ENCODE measurements around the gene ADAMTS4.

The ADAMTS4 gene

DNA sequence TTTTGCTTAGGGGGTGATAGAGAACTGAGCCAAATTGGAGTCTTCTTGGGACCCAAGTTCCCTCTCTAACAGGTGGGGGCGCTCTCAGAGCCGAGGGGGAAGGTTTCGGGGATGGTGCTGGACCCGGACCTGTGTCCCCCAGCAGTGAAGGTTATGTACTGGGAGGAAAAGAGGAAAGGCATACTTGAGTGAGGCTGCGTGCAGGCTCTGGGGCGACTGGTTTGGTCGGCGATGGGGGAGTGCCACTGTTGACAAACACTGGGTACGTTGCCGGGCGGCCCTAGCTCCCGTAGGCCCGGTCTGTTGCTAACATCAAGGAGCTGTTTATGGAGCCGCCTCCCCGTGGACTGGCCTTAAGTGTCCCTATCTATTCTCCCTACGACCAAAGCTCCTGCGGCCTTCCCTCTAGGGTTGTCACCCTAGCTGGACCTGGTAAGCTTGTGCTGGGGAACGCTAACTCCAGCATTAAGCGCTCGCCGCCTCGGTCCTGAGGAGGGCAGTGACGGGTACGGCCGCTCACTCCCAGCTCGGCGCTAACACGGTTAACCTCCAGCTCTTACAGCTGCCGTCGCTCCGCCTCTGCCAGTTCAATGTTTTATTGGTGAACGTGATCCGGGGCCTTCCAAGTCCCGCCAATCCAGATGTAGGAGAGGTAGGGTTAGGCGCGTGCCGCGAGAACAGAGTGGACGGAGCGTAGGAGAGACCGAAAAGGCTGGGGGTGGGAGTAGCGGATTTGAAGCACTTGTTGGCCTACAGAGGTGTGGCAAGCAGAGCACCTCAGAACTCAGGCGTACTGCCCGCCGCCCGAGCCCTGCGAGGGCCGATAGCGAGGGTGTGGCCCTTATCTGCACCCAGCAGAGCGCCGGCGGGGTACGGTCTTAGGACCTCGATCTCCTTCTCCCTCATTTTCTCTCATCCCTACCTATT is 32.8 kb downstream of the ADAMTS4 start, which contains the start of gene PPOX:
Gene PPOX, plus strand, starts transcription at position 685 of the 927 bp plus-strand sequence. CDS start 422 bp downstream, outside the sequence.
- Histone ChIP-seq H3K4me1 (ENCODE audit: control insufficient read depth in 5 of 5, insufficient read depth in 5 of 5, low read length in 5 of 5) (peaks cover 5 to 41% (median 23%) of the 10 kb centered on the region in 5 donors), H3K36me3 (ENCODE audit: control insufficient read depth in 5 of 5, insufficient read depth in 5 of 5, low read length in 5 of 5) (peaks cover 0 to 67% (median 48%) of the 10 kb centered on the region in 5 donors), H3K9me3 (ENCODE audit: control insufficient read depth in 5 of 5, low read length in 5 of 5) (no peaks in the 10 kb centered on the region)

DNA sequence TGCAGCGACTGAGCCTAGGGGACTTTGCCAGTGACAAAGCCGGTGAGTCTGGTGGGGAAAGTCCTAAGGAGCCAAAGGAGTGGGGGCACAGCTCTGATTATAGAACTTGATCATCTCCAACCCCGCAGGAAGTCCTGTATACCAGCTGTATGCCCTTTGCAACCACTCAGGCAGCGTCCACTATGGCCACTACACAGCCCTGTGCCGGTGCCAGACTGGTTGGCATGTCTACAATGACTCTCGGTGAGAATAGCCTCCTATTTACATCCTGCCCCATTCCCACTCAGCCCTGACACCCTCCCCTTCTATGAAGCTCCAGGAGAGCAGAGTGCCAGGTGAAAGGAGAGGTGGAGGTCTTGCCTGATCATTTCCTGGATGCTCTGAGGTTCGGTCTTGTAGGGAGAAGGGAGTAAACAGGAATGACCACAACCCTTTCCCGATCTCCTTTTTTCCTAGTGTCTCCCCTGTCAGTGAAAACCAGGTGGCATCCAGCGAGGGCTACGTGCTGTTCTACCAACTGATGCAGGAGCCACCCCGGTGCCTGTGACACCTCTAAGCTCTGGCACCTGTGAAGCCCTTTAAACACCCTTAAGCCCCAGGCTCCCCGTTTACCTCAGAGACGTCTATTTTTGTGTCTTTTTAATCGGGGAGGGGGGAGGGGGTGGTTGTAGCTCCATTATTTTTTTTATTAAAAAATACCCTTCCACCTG is 33.8 kb downstream of the ADAMTS4 start:
- Histone ChIP-seq H3K9me3 (ENCODE audit: control insufficient read depth in 5 of 5, low read length in 5 of 5) (no peaks in the 10 kb centered on the region), H3K36me3 (ENCODE audit: control insufficient read depth in 5 of 5, insufficient read depth in 5 of 5, low read length in 5 of 5) (peaks cover 0 to 62% (median 41%) of the 10 kb centered on the region in 5 donors), H3K27ac (ENCODE audit: low read depth, low read length) (peak overlapping the region; percentile 85), H3K4me3 (ENCODE audit: low read depth in 1 of 5, low read length in 5 of 5) (peak overlapping the region; percentile 84 to 96 (median 93)), H3K9ac (ENCODE audit: low read length in 5 of 5) (peak overlapping the region in 4 of 5 donors; percentile 71 to 91 (median 83)), H3K4me1 (ENCODE audit: control insufficient read depth in 5 of 5, insufficient read depth in 5 of 5, low read length in 5 of 5) (peaks cover 5 to 51% (median 31%) of the 10 kb centered on the region in 5 donors), H3K27me3 (ENCODE audit: control insufficient read depth in 5 of 5, insufficient read depth in 4 of 5, low read length in 5 of 5) (no peaks in the 10 kb centered on the region)

More for the DNA sequence above, 32.8 kb downstream of the ADAMTS4 start, which contains the start of gene PPOX:
- Histone ChIP-seq H3K9ac (ENCODE audit: low read length in 5 of 5) (peak within 1 kb of the TSS; percentile 71 to 91 (median 85)), H3K4me3 (ENCODE audit: low read depth in 1 of 5, low read length in 5 of 5) (peak within 1 kb of the TSS; percentile 84 to 96 (median 93)), H3K27ac (ENCODE audit: low read depth, low read length) (peak within 1 kb of the TSS; percentile 85), H3K27me3 (ENCODE audit: control insufficient read depth in 5 of 5, insufficient read depth in 4 of 5, low read length in 5 of 5) (no peaks in the 10 kb centered on the region)

DNA sequence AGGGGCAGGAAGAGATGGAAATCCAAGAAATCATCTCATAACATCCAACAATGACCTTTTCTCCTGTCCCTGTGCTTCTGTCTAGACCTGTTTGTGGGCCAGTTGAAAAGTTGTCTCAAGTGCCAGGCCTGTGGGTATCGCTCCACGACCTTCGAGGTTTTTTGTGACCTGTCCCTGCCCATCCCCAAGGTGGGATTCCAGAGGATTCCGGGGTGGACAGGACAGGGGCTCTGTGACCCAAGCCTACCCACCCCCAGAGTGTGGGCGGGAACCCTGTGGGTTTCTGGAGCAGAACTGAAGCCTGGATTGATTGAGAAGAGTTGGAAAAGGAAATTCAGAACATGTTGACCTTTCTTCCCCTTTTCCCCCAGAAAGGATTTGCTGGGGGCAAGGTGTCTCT is 35.1 kb downstream of the ADAMTS4 start:
- Histone ChIP-seq H3K27me3 (ENCODE audit: control insufficient read depth in 5 of 5, insufficient read depth in 4 of 5, low read length in 5 of 5) (no peaks in the 10 kb centered on the region), H3K27ac (ENCODE audit: low read depth, low read length) (no peak overlapping the region), H3K9me3 (ENCODE audit: control insufficient read depth in 5 of 5, low read length in 5 of 5) (no peaks in the 10 kb centered on the region), H3K9ac (ENCODE audit: low read length in 5 of 5) (no peak overlapping the region), H3K36me3 (ENCODE audit: control insufficient read depth in 5 of 5, insufficient read depth in 5 of 5, low read length in 5 of 5) (peaks cover 0 to 50% (median 30%) of the 10 kb centered on the region in 5 donors), H3K4me3 (ENCODE audit: low read depth in 1 of 5, low read length in 5 of 5) (no peak overlapping the region), H3K4me1 (ENCODE audit: control insufficient read depth in 5 of 5, insufficient read depth in 5 of 5, low read length in 5 of 5) (peaks cover 8 to 60% (median 40%) of the 10 kb centered on the region in 5 donors)

DNA sequence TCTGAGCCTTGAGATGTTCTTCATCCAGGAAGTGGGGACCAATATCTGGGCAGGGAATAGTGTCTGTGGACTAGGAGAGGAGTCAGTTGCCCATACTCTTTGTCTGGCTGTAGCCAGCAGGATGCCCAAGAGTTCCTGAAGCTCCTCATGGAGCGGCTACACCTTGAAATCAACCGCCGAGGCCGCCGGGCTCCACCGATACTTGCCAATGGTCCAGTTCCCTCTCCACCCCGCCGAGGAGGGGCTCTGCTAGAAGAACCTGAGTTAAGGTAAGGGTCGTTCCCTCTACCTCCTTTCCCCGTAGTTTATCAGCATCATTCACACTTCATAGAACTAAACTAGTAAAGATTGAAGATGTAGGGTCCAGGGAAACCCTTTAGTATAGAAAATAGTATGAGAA is 36.0 kb downstream of the ADAMTS4 start:
- H3K27ac ChIP-seq (ENCODE audit: low read depth, low read length) = no peak overlapping the region
- H3K36me3 ChIP-seq (ENCODE audit: control insufficient read depth in 5 of 5, insufficient read depth in 5 of 5, low read length in 5 of 5) = peaks cover 0 to 50% (median 37%) of the 10 kb centered on the region in 5 donors
- no peak overlapping the region for H3K4me3 ChIP-seq (ENCODE audit: low read depth in 1 of 5, low read length in 5 of 5)
- peaks cover 8 to 63% (median 43%) of the 10 kb centered on the region in 5 donors for H3K4me1 ChIP-seq (ENCODE audit: control insufficient read depth in 5 of 5, insufficient read depth in 5 of 5, low read length in 5 of 5)
- H3K9me3 ChIP-seq (ENCODE audit: control insufficient read depth in 5 of 5, low read length in 5 of 5) = no peaks in the 10 kb centered on the region
- H3K27me3 ChIP-seq (ENCODE audit: control insufficient read depth in 5 of 5, insufficient read depth in 4 of 5, low read length in 5 of 5) = no peaks in the 10 kb centered on the region
- H3K9ac ChIP-seq (ENCODE audit: low read length in 5 of 5) = peak overlapping the region in 2 of 5 donors; percentile 3 to 23

DNA sequence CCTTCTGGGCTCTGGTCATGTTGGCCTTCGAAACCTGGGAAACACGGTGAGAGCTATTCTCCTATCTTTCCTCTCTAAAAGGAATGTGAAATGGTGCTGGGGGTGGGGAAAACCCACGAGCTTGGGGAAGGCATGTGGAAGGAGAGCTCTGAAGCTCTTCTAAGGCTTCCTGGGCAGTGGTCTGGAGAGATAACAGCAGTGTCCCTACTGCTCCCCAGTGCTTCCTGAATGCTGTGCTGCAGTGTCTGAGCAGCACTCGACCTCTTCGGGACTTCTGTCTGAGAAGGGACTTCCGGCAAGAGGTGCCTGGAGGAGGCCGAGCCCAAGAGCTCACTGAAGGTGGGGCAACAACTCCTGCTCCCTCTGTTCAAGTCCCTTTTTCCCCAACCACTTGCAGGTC is 36.8 kb downstream of the ADAMTS4 start:
- Histone ChIP-seq H3K4me3 (ENCODE audit: low read depth in 1 of 5, low read length in 5 of 5) (no peak overlapping the region), H3K27me3 (ENCODE audit: control insufficient read depth in 5 of 5, insufficient read depth in 4 of 5, low read length in 5 of 5) (no peaks in the 10 kb centered on the region), H3K9ac (ENCODE audit: low read length in 5 of 5) (peak overlapping the region in 3 of 5 donors; percentile 10 to 23 (median 11)), H3K9me3 (ENCODE audit: control insufficient read depth in 5 of 5, low read length in 5 of 5) (no peaks in the 10 kb centered on the region), H3K27ac (ENCODE audit: low read depth, low read length) (no peak overlapping the region), H3K36me3 (ENCODE audit: control insufficient read depth in 5 of 5, insufficient read depth in 5 of 5, low read length in 5 of 5) (peaks cover 6 to 54% (median 43%) of the 10 kb centered on the region in 5 donors), H3K4me1 (ENCODE audit: control insufficient read depth in 5 of 5, insufficient read depth in 5 of 5, low read length in 5 of 5) (peaks cover 7 to 59% (median 39%) of the 10 kb centered on the region in 5 donors)

DNA sequence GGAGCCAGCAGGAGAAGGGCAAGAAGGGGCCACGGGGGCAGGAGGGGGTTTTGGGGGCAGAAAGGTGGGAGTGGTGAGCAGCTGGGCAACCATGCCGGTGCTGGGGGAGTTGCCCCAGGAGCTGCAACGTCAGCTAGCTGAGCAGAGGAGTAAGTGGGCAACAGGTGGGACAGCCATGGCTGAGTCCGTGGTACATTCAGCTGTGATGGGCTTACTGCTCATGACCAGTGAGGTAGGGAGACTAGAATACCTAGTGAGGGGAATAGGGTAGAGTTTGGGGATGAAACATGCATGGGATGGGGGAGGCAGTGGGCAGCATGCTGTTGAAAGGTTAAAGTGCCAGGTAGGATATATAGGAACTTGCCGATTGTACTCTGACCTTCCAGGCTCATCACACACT is 37.2 kb downstream of the ADAMTS4 start:
- H3K4me1 ChIP-seq (ENCODE audit: control insufficient read depth in 5 of 5, insufficient read depth in 5 of 5, low read length in 5 of 5) = peaks cover 5 to 55% (median 35%) of the 10 kb centered on the region in 5 donors
- no peaks in the 10 kb centered on the region for H3K9me3 ChIP-seq (ENCODE audit: control insufficient read depth in 5 of 5, low read length in 5 of 5)
- no peaks in the 10 kb centered on the region for H3K27me3 ChIP-seq (ENCODE audit: control insufficient read depth in 5 of 5, insufficient read depth in 4 of 5, low read length in 5 of 5)
- H3K9ac ChIP-seq (ENCODE audit: low read length in 5 of 5) = peak overlapping the region in 1 of 5 donors; percentile 11
- peaks cover 6 to 58% (median 44%) of the 10 kb centered on the region in 5 donors for H3K36me3 ChIP-seq (ENCODE audit: control insufficient read depth in 5 of 5, insufficient read depth in 5 of 5, low read length in 5 of 5)
- no peak overlapping the region for H3K27ac ChIP-seq (ENCODE audit: low read depth, low read length)
- H3K4me3 ChIP-seq (ENCODE audit: low read depth in 1 of 5, low read length in 5 of 5) = no peak overlapping the region

DNA sequence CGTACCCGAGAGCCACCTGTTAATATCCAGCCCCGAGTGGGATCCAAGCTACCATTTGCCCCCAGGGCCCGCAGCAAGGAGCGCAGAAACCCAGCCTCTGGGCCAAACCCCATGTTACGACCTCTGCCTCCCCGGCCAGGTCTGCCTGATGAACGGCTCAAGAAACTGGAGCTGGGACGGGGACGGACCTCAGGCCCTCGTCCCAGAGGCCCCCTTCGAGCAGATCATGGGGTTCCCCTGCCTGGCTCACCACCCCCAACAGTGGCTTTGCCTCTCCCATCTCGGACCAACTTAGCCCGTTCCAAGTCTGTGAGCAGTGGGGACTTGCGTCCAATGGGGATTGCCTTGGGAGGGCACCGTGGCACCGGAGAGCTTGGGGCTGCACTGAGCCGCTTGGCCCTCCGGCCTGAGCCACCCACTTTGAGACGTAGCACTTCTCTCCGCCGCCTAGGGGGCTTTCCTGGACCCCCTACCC is 38.1 kb downstream of the ADAMTS4 start:
- Histone ChIP-seq H3K27ac (ENCODE audit: low read depth, low read length) (peak overlapping the region; percentile 11), H3K9me3 (ENCODE audit: control insufficient read depth in 5 of 5, low read length in 5 of 5) (no peaks in the 10 kb centered on the region), H3K36me3 (ENCODE audit: control insufficient read depth in 5 of 5, insufficient read depth in 5 of 5, low read length in 5 of 5) (peaks cover 6 to 59% (median 44%) of the 10 kb centered on the region in 5 donors), H3K9ac (ENCODE audit: low read length in 5 of 5) (peak overlapping the region in 1 of 5 donors; percentile 71), H3K4me3 (ENCODE audit: low read depth in 1 of 5, low read length in 5 of 5) (no peak overlapping the region), H3K27me3 (ENCODE audit: control insufficient read depth in 5 of 5, insufficient read depth in 4 of 5, low read length in 5 of 5) (no peaks in the 10 kb centered on the region), H3K4me1 (ENCODE audit: control insufficient read depth in 5 of 5, insufficient read depth in 5 of 5, low read length in 5 of 5) (peaks cover 5 to 48% (median 32%) of the 10 kb centered on the region in 5 donors)

DNA sequence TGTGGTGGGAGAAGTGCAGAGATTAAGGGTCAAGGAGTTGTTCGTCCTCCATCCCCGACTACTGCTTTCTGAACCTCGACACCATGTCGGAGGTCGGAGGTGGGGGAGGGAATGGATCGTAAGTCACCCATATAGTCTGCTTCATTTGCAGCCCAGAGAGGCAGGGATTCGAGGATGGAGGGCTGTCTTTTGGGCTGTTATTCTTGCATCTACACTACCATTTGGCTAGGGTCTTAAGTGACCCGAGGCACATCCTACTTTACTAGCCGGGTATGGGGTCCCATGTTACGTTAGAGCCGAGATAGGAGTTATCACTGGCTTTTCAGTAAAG is 39.0 kb downstream of the ADAMTS4 start:
- peaks cover 5 to 42% (median 27%) of the 10 kb centered on the region in 5 donors for H3K4me1 ChIP-seq (ENCODE audit: control insufficient read depth in 5 of 5, insufficient read depth in 5 of 5, low read length in 5 of 5)
- peak overlapping the region; percentile 79 for H3K27ac ChIP-seq (ENCODE audit: low read depth, low read length)
- H3K9me3 ChIP-seq (ENCODE audit: control insufficient read depth in 5 of 5, low read length in 5 of 5) = no peaks in the 10 kb centered on the region
- peak overlapping the region; percentile 76 to 93 (median 87) for H3K4me3 ChIP-seq (ENCODE audit: low read depth in 1 of 5, low read length in 5 of 5)
- peaks cover 6 to 56% (median 44%) of the 10 kb centered on the region in 5 donors for H3K36me3 ChIP-seq (ENCODE audit: control insufficient read depth in 5 of 5, insufficient read depth in 5 of 5, low read length in 5 of 5)
- no peaks in the 10 kb centered on the region for H3K27me3 ChIP-seq (ENCODE audit: control insufficient read depth in 5 of 5, insufficient read depth in 4 of 5, low read length in 5 of 5)
- H3K9ac ChIP-seq (ENCODE audit: low read length in 5 of 5) = peak overlapping the region; percentile 52 to 82 (median 78)

DNA sequence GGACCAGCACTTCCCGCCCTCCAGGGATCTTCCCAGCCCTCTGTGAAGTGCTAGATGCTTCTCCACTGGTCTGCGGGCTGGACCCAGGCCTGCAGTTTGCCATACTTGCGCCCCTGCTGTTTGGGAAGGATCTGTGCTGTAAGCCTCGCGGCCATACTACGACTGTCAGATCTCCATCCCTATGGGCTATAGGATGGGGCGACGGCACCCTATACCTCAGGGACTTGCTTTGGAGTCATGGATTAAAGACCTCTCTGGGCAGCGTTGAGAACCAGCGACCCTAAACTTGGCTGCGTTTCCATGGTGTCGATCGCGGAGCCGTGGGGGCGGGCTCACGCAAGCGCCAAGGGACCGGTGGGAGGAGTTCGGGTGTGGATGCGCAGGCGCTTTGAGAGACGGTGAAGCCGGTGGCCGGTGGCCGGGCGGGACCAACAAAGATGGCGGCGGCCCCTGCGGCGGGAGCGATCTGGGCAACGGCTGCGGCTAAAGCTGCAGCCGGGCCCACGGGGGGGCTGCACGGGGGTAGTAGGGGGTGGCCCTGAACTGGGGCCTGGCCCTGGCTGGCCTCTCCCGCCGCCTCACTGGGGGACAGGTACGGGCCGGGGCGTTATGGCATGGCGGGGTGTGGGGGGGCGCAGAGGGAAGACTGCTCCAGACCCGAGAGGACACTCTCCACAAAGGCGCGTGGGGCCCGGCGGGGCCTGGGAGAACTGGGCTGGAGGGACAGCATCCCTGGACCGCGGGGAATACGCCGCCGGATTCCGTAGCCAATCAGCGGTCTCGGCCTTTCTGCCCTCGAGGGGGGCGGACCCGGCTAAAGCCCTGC is 39.6 kb downstream of the ADAMTS4 start, which contains the start of gene USP21:
Gene USP21, plus strand, starts transcription at position 414 of the 826 bp plus-strand sequence. CDS start 1,141 bp downstream, outside the sequence.
- Histone ChIP-seq H3K4me1 (ENCODE audit: control insufficient read depth in 5 of 5, insufficient read depth in 5 of 5, low read length in 5 of 5) (peaks cover 5 to 46% (median 33%) of the 10 kb centered on the region in 5 donors), H3K27ac (ENCODE audit: low read depth, low read length) (peak within 1 kb of the TSS; percentile 79), H3K9me3 (ENCODE audit: control insufficient read depth in 5 of 5, low read length in 5 of 5) (no peaks in the 10 kb centered on the region), H3K4me3 (ENCODE audit: low read depth in 1 of 5, low read length in 5 of 5) (peak within 1 kb of the TSS; percentile 76 to 93 (median 87)), H3K36me3 (ENCODE audit: control insufficient read depth in 5 of 5, insufficient read depth in 5 of 5, low read length in 5 of 5) (peaks cover 6 to 51% (median 38%) of the 10 kb centered on the region in 5 donors), H3K27me3 (ENCODE audit: control insufficient read depth in 5 of 5, insufficient read depth in 4 of 5, low read length in 5 of 5) (no peaks in the 10 kb centered on the region), H3K9ac (ENCODE audit: low read length in 5 of 5) (peak within 1 kb of the TSS; percentile 52 to 82 (median 78))

All from subcutaneous abdominal adipose tissue (tissue), 5 donors.